Osteocyte (in vitro differentiated cells): ENCODE data around the gene SMYD2. TPM values are rescaled to one million over a fixed set of nuclear protein-coding genes. Genes with fewer than 3 reads are reported as not detected.

Source experiments
- DNase-seq: peaks from one replicate; pipeline ENCODE4 v3.0.0; 2021; ENCODE audit warnings: mixed read lengths; ENCODE audit not compliant: unreplicated experiment; ENCODE audit errors: extremely low spot score
- H3K27ac Mint-ChIP-seq: one replicate; pipeline ENCODE4 v1.8.0; 2021; ENCODE audit warnings: mild to moderate bottlenecking, mixed read lengths; ENCODE audit not compliant: unreplicated experiment
- H3K27me3 Mint-ChIP-seq: one replicate; pipeline ENCODE4 v1.8.0; 2021; ENCODE audit warnings: mixed read lengths; ENCODE audit not compliant: unreplicated experiment
- H3K36me3 Mint-ChIP-seq: one replicate; pipeline ENCODE4 v1.8.0; 2021; ENCODE audit warnings: mixed read lengths; ENCODE audit not compliant: unreplicated experiment
- H3K4me1 Mint-ChIP-seq: one replicate; pipeline ENCODE4 v1.8.0; 2021; ENCODE audit warnings: mixed read lengths; ENCODE audit not compliant: unreplicated experiment
- H3K4me3 Mint-ChIP-seq: one replicate; pipeline ENCODE4 v1.8.0; 2021; ENCODE audit warnings: mild to moderate bottlenecking, moderate library complexity, mixed read lengths; ENCODE audit not compliant: unreplicated experiment
- H3K9me3 Mint-ChIP-seq: one replicate; pipeline ENCODE4 v1.8.0; 2021; ENCODE audit warnings: mixed read lengths; ENCODE audit not compliant: unreplicated experiment
- CTCF ChIP-seq: fragments of 200-600 bp; sonication (generic); IDR thresholded peaks from 2 replicates; pipeline ENCODE4 v1.5.0; 2021; ENCODE audit warnings: antibody characterized with exemption, mild to moderate bottlenecking, moderate library complexity
- total RNA-seq: library from RNA; stranded (reverse); gene quantifications from 2 replicates; pipeline ENCODE4 v1.2.1, GENCODE V29; 2021

The SMYD2 gene
- total RNA-seq, 1 donor from 2014 or later: 44.7 TPM

- no peaks in the 10 kb centered on the region for H3K9me3 Mint-ChIP-seq
- H3K4me1 Mint-ChIP-seq: peaks cover 41% of the 10 kb centered on the region
- no peak for TF ChIP-seq CTCF
- no peak overlapping the region for H3K27ac Mint-ChIP-seq
- H3K36me3 Mint-ChIP-seq: peaks cover 10% of the 10 kb centered on the region
- no peak overlapping the region for H3K4me3 Mint-ChIP-seq
- H3K27me3 Mint-ChIP-seq: no peaks in the 10 kb centered on the region
- DNase-seq: no peak
Observed at GRCh38 chr1:214314178-214314843, 33.4 kb downstream of the SMYD2 start.

GRCh38 chr1:214316593-214316992 lies 35.6 kb downstream of the SMYD2 start:
- H3K4me1 Mint-ChIP-seq: peaks cover 39% of the 10 kb centered on the region
- H3K36me3 Mint-ChIP-seq: peaks cover 18% of the 10 kb centered on the region
- H3K27me3 Mint-ChIP-seq: no peaks in the 10 kb centered on the region
- peak overlapping the region; percentile 0 for H3K4me3 Mint-ChIP-seq
- DNase-seq: no peak
- TF ChIP-seq CTCF: no peak
- H3K9me3 Mint-ChIP-seq: no peaks in the 10 kb centered on the region
- H3K27ac Mint-ChIP-seq: peak overlapping the region; percentile 72

- H3K27ac Mint-ChIP-seq: peak overlapping the region; percentile 72
- H3K36me3 Mint-ChIP-seq: peaks cover 16% of the 10 kb centered on the region
- DNase-seq: no peak
- no peaks in the 10 kb centered on the region for H3K27me3 Mint-ChIP-seq
- no peak overlapping the region for H3K4me3 Mint-ChIP-seq
- peaks cover 39% of the 10 kb centered on the region for H3K4me1 Mint-ChIP-seq
- no peaks in the 10 kb centered on the region for H3K9me3 Mint-ChIP-seq
- no peak for TF ChIP-seq CTCF
Observed at GRCh38 chr1:214317300-214317699, 36.3 kb downstream of the SMYD2 start.

- no peak for DNase-seq
- H3K27me3 Mint-ChIP-seq: no peaks in the 10 kb centered on the region
- peaks cover 39% of the 10 kb centered on the region for H3K4me1 Mint-ChIP-seq
- H3K4me3 Mint-ChIP-seq: peak overlapping the region; percentile 16
- peak; percentile 35 for TF ChIP-seq CTCF
- H3K9me3 Mint-ChIP-seq: no peaks in the 10 kb centered on the region
- peaks cover 14% of the 10 kb centered on the region for H3K36me3 Mint-ChIP-seq
- H3K27ac Mint-ChIP-seq: peak overlapping the region; percentile 68
Observed at GRCh38 chr1:214317734-214318133, 36.8 kb downstream of the SMYD2 start.

GRCh38 chr1:214318356-214318755 lies 37.4 kb downstream of the SMYD2 start:
- Mint-ChIP-seq H3K4me1 (peaks cover 39% of the 10 kb centered on the region), H3K27ac (peak overlapping the region; percentile 68), H3K36me3 (peaks cover 14% of the 10 kb centered on the region), H3K4me3 (no peak overlapping the region), H3K9me3 (no peaks in the 10 kb centered on the region), H3K27me3 (no peaks in the 10 kb centered on the region)
- no peak for TF ChIP-seq CTCF
- DNase-seq: no peak
